ENCODE data around the gene PTPRN2. TPM values are rescaled to one million over a fixed set of nuclear protein-coding genes. Genes with fewer than 3 reads are reported as not detected.

Gene PTPRN2
- polyA plus RNA-seq, 1 experiment = 0.02 TPM

- H3K9me3 ChIP-seq (ENCODE audit: control insufficient read depth, insufficient read depth, low read length) = peaks cover 94% of the 10 kb centered on the region
- no peaks in the 10 kb centered on the region for H3K27me3 ChIP-seq (ENCODE audit: control insufficient read depth, insufficient read depth, low read length)
- TF ChIP-seq CTCF (IDR thresholded peaks at IDR 0.05; ENCODE audit: low read depth, low read length) = no peak
- H3K27ac ChIP-seq (ENCODE audit: low read depth, low read length) = no peak overlapping the region
- H3K4me3 ChIP-seq (ENCODE audit: low read depth, low read length) = no peak overlapping the region
- no peak for DNase-seq (ENCODE audit: low read depth, low spot score)
- ChIA-PET POLR2A (no interaction called here), CTCF (no interaction called here)
Observed at GRCh38 chr7:157775560-157776332, 811.9 kb downstream of the PTPRN2 start.

GRCh38 chr7:157775021-157775559 is 812.5 kb downstream of the PTPRN2 start:
- POLR2A ChIA-PET = no interaction called here
- CTCF ChIA-PET = no interaction called here

GRCh38 chr7:157774495-157774894 is 813.1 kb downstream of the PTPRN2 start:
- H3K9me3 ChIP-seq (ENCODE audit: control insufficient read depth, insufficient read depth, low read length) = peaks cover 93% of the 10 kb centered on the region
- H3K27me3 ChIP-seq (ENCODE audit: control insufficient read depth, insufficient read depth, low read length) = no peaks in the 10 kb centered on the region
- no peak for TF ChIP-seq CTCF (IDR thresholded peaks at IDR 0.05; ENCODE audit: low read depth, low read length)
- POLR2A ChIA-PET = no interaction called here
- no peak for DNase-seq (ENCODE audit: low read depth, low spot score)
- CTCF ChIA-PET = no interaction called here
- H3K27ac ChIP-seq (ENCODE audit: low read depth, low read length) = no peak overlapping the region
- no peak overlapping the region for H3K4me3 ChIP-seq (ENCODE audit: low read depth, low read length)

More at GRCh38 chr7:157775021-157775559, 812.5 kb downstream of the PTPRN2 start:
- no peak for DNase-seq (ENCODE audit: low read depth, low spot score)
- H3K27me3 ChIP-seq (ENCODE audit: control insufficient read depth, insufficient read depth, low read length) = no peaks in the 10 kb centered on the region
- no peak for TF ChIP-seq CTCF (IDR thresholded peaks at IDR 0.05; ENCODE audit: low read depth, low read length)
- H3K9me3 ChIP-seq (ENCODE audit: control insufficient read depth, insufficient read depth, low read length) = peaks cover 93% of the 10 kb centered on the region
- H3K4me3 ChIP-seq (ENCODE audit: low read depth, low read length) = no peak overlapping the region
- no peak overlapping the region for H3K27ac ChIP-seq (ENCODE audit: low read depth, low read length)

GRCh38 chr7:157773361-157773760 is 814.3 kb downstream of the PTPRN2 start:
- Histone ChIP-seq H3K9me3 (ENCODE audit: control insufficient read depth, insufficient read depth, low read length) (peaks cover 93% of the 10 kb centered on the region), H3K27ac (ENCODE audit: low read depth, low read length) (no peak overlapping the region), H3K4me3 (ENCODE audit: low read depth, low read length) (no peak overlapping the region), H3K27me3 (ENCODE audit: control insufficient read depth, insufficient read depth, low read length) (no peaks in the 10 kb centered on the region)
- no peak for TF ChIP-seq CTCF (IDR thresholded peaks at IDR 0.05; ENCODE audit: low read depth, low read length)
- DNase-seq (ENCODE audit: low read depth, low spot score) = no peak
- ChIA-PET POLR2A (no interaction called here), CTCF (interaction anchor here (0.6 kb wide), 1 partner anchor 107 kb away, joined by 3 read pairs; no protein-coding TSS in a partner anchor)

DNA sequence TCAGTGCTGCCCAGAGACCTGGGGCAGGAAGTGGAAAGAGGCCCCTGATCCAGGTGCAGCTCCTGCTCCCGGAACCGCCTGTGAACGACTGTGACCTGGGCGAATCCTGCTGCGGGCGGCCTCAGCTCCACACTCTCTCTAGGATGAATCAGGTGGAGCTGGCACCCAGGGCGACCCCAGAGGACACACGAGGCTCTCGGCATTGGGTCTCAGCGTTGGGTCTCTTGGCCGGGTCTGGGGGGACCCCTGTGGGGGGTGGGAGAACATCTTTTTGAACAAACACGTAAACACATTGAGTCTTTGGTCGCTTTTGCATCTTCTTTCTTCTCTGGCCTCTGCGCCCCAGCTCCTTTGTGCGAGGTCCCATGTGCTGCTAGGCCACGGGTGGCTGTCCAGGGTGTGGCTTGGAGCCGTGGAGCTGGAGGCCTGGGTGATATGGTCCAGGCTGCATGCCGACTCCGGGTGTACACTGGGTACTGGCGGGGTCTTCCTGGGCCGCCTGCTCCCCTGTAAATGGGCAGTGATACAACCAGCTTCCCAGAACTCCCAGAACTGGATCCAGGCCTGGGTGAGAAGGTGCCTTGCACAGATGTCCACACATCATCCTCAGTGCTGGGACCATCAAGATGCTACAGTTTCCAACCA is 815.0 kb downstream of the PTPRN2 start:
- peaks cover 93% of the 10 kb centered on the region for H3K9me3 ChIP-seq (ENCODE audit: control insufficient read depth, insufficient read depth, low read length)
- H3K27me3 ChIP-seq (ENCODE audit: control insufficient read depth, insufficient read depth, low read length) = no peaks in the 10 kb centered on the region
- no peak overlapping the region for H3K4me3 ChIP-seq (ENCODE audit: low read depth, low read length)
- no peak for DNase-seq (ENCODE audit: low read depth, low spot score)
- POLR2A ChIA-PET = no interaction called here
- CTCF ChIA-PET = interaction anchor here (0.6 kb wide), 1 partner anchor 106 kb away, joined by 3 read pairs; no protein-coding TSS in a partner anchor
- no peak for TF ChIP-seq CTCF (IDR thresholded peaks at IDR 0.05; ENCODE audit: low read depth, low read length)
- H3K27ac ChIP-seq (ENCODE audit: low read depth, low read length) = no peak overlapping the region
